Measurements from ENCODE around the gene ERCC6. TPM values are rescaled to one million over a fixed set of nuclear protein-coding genes. Genes with fewer than 3 reads are reported as not detected.

Gene ERCC6
- total and polyA plus RNA-seq, 12 donors, result 3.7 to 27.9 (median 16.8) TPM

GRCh38 chr10:49520122-49520775 is 18.7 kb downstream of the ERCC6 start:
- Histone ChIP-seq H3K9me3 (replicated peaks in 1 of 3) (no peaks in the 10 kb centered on the region), H3K27me3 (no peaks in the 10 kb centered on the region), H3K27ac (no peak overlapping the region), H3K4me1 (replicated peaks in 1 of 2) (no peaks in the 10 kb centered on the region), H3K4me3 (no peak overlapping the region), H3K36me3 (replicated peaks in 1 of 2) (peaks cover 0 to 25% of the 10 kb centered on the region in 2 donors)
- WGBS, 4 donors, result 65 to 86% (median 69%) methylated on average over 7 to 8 of the region's 8 CpGs
- no peak for DNase-seq
- TF ChIP-seq, protein P1, sequence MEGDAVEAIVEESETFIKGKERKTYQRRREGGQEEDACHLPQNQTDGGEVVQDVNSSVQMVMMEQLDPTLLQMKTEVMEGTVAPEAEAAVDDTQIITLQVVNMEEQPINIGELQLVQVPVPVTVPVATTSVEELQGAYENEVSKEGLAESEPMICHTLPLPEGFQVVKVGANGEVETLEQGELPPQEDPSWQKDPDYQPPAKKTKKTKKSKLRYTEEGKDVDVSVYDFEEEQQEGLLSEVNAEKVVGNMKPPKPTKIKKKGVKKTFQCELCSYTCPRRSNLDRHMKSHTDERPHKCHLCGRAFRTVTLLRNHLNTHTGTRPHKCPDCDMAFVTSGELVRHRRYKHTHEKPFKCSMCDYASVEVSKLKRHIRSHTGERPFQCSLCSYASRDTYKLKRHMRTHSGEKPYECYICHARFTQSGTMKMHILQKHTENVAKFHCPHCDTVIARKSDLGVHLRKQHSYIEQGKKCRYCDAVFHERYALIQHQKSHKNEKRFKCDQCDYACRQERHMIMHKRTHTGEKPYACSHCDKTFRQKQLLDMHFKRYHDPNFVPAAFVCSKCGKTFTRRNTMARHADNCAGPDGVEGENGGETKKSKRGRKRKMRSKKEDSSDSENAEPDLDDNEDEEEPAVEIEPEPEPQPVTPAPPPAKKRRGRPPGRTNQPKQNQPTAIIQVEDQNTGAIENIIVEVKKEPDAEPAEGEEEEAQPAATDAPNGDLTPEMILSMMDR (IDR thresholded peaks at IDR 0.05), result no peak
- no peak for TF ChIP-seq POLR2A (IDR thresholded peaks at IDR 0.05)
- intact Hi-C loops (cut with DNase I), result no loop called here

DNA sequence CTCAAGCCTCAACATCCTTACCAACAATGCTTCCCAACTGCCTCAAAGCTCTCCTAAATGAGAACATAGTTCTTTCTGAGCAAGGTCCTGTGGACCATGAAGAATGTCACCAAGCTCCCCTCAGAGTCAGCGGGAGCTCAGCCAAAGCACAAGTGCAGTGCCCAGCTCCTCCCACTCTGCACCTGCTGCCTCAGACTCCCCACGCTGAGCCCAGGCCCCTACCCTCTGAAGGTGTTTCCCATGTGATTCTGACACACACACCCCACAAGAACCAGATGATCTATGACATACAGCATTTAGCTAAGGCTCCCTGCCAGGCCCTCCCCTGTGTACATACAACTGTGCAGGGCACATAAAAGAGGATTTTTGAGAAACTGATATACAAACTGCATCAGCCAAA is 19.2 kb downstream of the ERCC6 start:
- DNase-seq, result no peak
- 79 to 100% (median 87%) methylated on average over 2 of the region's 2 CpGs for WGBS, 4 donors
- intact Hi-C loops (cut with DNase I), result loop anchor here (5.0 to 10.0 kb wide), 2 partner anchors 112 to 545 kb away; no protein-coding TSS in a partner anchor
- TF ChIP-seq, protein P1 (IDR thresholded peaks at IDR 0.05), result no peak
- no peak for TF ChIP-seq POLR2A (IDR thresholded peaks at IDR 0.05)
- Histone ChIP-seq H3K27ac (no peak overlapping the region), H3K4me1 (replicated peaks in 1 of 2) (no peaks in the 10 kb centered on the region), H3K9me3 (replicated peaks in 1 of 3) (no peaks in the 10 kb centered on the region), H3K36me3 (replicated peaks in 1 of 2) (peaks cover 0 to 20% of the 10 kb centered on the region in 2 donors), H3K4me3 (no peak overlapping the region), H3K27me3 (no peaks in the 10 kb centered on the region)

DNA sequence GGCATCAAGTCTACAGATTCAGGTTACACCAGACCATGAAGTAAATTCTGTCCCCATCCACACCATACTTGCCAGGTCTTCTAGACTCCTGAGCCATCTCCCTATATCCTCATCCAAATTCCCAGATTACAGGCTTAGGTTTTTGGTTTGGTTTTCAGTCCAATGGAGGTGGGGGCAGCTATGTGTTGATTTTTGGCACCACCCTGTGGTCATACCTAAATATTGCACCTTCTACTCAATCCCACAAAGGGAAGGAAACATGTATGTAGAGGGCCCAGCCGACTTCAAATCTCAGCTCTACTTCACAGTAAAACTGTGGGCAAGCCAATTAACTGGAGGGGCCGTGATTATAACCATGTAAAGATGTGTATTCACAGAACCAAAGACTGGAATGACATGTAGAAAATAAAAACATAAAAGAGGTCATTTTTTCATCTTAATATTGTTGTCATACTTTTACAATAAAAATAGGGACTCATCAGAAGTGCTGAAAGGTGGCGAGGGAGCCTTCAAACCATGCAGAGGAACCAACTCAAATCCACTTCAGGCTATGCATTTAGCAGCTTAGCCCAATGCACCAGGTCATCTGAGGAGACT is 19.8 kb downstream of the ERCC6 start:
- Histone ChIP-seq H3K27ac (no peak overlapping the region), H3K4me1 (replicated peaks in 1 of 2) (no peaks in the 10 kb centered on the region), H3K9me3 (replicated peaks in 1 of 3) (no peaks in the 10 kb centered on the region), H3K27me3 (no peaks in the 10 kb centered on the region), H3K36me3 (replicated peaks in 1 of 2) (peaks cover 0 to 14% of the 10 kb centered on the region in 2 donors), H3K4me3 (no peak overlapping the region)
- TF ChIP-seq POLR2A (IDR thresholded peaks at IDR 0.05), result no peak
- TF ChIP-seq, protein P1 (IDR thresholded peaks at IDR 0.05), result peak; percentile 46 to 73 (median 70)
- WGBS, 4 donors, result 50 to 60% (median 57%) methylated on average over 3 of the region's 3 CpGs
- intact Hi-C loops (cut with DNase I), result loop anchor here (5.0 to 10.0 kb wide), 2 partner anchors 112 to 544 kb away; no protein-coding TSS in a partner anchor
- DNase-seq, result peak in 3 of 7 donors; percentile 34 to 65 (median 44)

DNA sequence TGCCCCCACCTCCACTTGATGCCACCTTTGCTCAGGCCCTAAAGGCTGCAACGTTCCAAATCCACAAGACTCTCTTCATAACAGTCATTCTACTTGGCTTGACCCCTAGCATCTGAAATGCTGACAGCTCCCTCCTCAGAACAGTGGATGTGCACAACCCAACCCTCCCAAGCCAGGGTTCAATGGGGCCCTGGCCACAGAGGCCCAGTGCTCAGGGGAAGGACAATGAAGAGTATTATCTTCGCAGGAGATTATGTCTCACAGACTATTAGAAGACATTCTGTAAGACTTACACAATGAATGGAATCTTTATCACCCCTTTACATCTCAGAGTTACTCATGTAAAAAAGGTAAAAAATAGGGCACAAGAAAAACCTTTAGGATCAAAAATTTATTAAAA is 20.4 kb downstream of the ERCC6 start:
- no peak for DNase-seq
- Histone ChIP-seq H3K27ac (no peak overlapping the region), H3K4me1 (replicated peaks in 1 of 2) (no peaks in the 10 kb centered on the region), H3K9me3 (replicated peaks in 1 of 3) (no peaks in the 10 kb centered on the region), H3K4me3 (no peak overlapping the region), H3K36me3 (replicated peaks in 1 of 2) (peaks cover 0 to 8% of the 10 kb centered on the region in 2 donors), H3K27me3 (no peaks in the 10 kb centered on the region)
- WGBS, 4 donors, result 89 to 95% (median 93%) methylated on average over 2 of the region's 2 CpGs
- TF ChIP-seq, protein P1 (IDR thresholded peaks at IDR 0.05), result no peak
- TF ChIP-seq POLR2A (IDR thresholded peaks at IDR 0.05), result no peak
- intact Hi-C loops (cut with DNase I), result loop anchor here (5.0 to 10.0 kb wide), 2 partner anchors 111 to 544 kb away; no protein-coding TSS in a partner anchor
